Measurements from ENCODE around the gene ACER2.
A peak's percentile ranks its signal among the peaks of the same experiment; 100 is the strongest.

ACER2 gene

DNA sequence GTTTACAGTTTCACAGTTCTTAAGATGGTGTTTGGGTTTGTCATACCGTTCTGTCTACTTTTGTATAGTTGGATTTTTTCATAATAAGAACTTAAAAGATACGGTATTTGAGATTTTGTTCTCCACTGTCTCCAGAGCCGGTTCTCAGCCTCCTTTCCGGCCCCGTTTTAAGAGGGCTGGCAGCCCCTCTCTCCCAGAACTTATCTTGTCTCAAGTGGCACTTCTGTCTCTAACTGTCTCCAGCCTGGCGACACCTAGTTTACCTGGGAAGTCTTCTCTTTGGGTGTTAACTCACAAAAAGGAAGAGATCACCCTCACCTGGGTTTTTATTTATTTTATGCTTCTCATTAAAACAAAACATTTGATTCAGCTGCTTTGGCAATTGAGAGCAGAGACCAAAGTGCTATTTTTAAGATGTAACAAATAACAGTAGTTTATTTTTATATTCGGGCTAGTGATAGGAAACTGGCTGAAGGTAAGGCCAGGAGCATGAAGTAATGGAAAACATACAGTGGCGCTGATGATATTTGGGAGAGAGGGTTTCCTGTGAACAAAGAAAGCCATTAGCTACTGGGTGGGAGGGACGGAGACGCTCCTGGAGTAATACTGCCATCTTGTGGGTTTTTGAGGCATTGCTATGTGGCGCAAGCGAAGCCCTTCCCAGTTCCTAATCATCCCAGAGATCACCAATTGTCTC, 48.3 kb downstream of the ACER2 start:
- DNase-seq: peak; percentile 82

GRCh38 chr9:19457693-19458009, 48.8 kb downstream of the ACER2 start:
- DNase-seq: no peak

DNA sequence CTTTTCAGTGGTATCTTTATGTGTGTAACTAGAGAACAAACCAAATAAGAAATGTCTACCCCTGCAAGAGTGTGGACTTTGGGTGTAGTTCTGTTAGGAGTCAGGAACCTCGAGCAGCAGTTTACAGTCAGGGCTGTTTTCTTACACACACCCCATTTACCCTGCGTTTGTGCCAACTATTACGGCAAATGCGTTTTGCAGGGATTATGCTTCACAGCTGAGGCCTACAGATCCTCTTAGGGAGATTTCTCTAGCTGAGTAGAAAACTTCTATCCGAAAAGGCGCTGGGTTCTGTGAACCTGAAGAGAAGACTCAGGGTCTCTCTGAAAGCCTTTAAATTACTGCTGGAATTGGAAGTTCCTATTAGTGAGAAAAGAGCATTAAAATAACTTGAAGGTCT, 51.4 kb downstream of the ACER2 start:
- no peak for DNase-seq

DNA sequence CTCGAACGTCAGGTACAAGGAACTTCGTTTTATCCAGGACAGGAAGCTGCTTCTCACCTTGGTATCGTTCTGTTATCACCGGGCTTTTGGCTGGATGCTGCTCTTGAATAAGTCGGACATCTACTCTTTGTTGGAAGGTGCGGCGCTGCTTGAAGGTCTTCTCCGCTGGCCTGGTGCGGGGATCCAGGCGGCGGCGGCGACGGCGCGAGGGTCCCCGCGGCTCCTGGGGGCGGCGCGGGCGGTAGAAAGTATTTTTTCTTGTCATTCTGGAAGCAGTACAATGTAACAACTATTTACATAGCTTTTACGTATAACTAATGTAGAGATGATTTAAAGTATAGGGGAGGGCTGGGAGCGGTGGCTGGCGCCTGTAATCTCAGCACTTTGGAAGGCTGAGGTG, 52.3 kb downstream of the ACER2 start:
- DNase-seq: no peak

GRCh38 chr9:19464061-19464763, 55.4 kb downstream of the ACER2 start:
- DNase-seq: no peak

- peak; percentile 90 for DNase-seq
Observed at GRCh38 chr9:19464764-19465585, 56.2 kb downstream of the ACER2 start.

- DNase-seq: no peak
Observed at GRCh38 chr9:19465586-19466279, 56.9 kb downstream of the ACER2 start.

GRCh38 chr9:19466280-19466639, 57.5 kb downstream of the ACER2 start:
- DNase-seq: no peak

GRCh38 chr9:19469271-19469670, 60.5 kb downstream of the ACER2 start:
- no peak for DNase-seq

DNA sequence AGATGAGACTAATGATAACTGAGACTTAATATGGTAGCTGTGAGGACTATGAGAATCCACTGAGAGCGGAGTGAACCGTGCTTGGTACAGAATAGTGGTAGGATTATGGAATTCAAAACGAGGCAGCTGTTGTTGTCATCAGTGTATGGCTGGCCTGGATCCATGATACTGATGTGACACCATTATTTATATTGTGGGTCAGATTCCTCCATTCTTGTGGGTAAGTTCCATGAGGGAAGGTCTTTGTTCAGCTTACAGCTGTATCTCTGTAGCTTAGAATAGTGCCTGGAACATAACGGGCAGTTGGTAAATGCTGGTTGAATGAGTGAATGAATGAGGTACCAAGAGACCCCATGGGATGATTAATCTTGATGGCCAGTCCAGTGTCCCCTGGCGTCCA, 61.8 kb downstream of the ACER2 start:
- no peak for DNase-seq

GRCh38 chr9:19470981-19471650, 62.3 kb downstream of the ACER2 start:
- DNase-seq: no peak

DNA sequence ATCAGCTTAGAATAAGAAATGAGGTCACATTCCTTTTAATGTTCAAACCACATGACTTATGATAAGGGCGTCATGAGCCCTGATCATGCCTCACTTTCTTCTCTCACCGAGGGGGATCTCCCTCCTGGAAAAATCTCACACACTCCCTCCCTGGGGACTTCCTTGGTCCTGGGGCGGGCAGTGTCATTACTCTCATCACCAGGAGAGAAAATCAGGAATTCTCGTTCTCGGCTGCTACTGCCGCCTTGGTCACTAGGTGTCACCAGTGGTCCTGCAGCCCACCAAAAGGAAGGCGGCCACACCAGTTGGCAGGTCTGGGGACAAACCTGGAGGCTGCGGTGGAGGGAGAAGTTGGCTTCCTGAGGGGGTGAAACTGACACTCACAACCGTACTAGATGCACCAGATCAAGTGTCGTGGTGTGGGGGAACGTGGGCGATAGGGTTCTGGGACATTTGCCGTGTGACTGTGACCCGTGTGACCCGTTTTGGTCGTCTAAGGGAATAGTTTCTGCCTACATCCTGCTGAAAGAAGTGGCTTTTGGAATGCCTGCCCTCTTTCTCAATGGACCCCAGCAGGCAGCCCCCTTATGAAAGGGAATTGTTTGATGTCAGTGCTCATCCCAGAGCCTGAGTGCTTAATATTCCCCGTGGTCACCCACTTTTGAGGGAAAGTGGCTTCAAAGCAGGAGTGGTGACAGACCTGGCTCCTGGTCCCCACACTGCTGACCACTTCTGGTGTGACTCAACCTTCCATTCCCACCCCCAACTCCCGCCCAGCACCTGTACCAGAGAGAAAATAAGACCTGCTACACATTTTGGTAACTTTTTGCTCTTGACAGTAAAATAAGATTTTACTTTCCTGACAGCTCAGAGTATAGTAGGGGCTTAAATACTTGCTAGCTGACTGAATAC, 63.2 kb downstream of the ACER2 start:
- DNase-seq: peak; percentile 77

DNA sequence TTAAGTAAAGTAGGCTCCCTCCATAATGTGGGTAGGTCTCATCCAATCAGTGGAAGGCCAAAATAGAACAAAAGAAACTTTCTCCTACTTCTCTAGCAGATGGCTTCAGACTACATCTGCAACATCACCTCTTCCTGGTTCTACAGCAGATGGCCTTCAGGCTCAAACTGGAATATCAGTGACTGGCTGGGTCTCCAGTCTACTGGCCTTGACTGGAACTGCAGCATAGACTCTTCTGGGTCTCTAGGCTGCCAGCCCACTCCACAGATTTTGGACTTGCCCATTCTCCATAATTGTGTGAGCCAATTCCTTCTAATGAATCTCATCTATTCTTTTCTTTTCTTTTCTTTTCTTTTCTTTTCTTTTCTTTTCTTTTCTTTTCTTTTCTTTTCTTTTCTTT, 64.8 kb downstream of the ACER2 start:
- no peak for DNase-seq

DNA sequence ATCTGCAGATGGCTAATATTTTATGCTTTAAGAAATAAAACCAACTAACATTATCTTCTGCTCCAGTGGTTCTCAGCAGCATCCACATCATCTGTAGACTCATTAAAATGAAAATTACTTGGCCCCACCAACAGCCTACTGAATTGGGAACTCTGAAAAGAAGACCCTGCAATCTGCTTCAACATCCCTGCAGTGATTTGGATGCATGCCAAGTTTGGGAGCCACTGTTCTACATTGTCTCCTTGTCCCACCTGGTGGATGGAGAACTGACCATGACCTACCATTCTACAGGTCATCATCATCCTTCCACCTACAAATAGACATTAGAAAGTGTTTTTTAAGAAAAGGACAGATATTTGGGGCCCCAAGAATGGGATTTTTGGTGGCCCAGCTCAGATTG, 71.1 kb downstream of the ACER2 start:
- DNase-seq: no peak

DNA sequence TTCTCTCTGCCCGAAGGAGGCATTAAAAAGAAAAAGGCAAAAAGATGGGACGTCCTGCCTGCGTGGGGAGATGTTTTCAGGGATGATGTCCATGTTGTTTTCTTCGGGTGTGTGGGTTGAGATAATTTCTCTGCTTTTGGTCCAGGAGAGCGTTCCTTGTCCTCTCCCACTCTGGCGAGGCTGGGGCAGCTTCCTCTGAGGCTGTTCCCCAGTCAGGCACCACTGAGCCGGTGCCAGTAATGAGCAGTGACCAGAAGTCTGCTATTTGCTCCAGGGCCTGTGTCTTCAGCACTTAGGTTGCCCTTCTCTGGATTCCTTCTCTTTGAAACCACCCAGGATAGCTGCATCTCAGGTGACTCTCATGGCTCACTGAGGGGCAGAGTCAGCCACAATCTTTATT, 71.5 kb downstream of the ACER2 start:
- no peak for DNase-seq

- DNase-seq: no peak
Observed at GRCh38 chr9:19481121-19481870, 72.5 kb downstream of the ACER2 start.

DNA sequence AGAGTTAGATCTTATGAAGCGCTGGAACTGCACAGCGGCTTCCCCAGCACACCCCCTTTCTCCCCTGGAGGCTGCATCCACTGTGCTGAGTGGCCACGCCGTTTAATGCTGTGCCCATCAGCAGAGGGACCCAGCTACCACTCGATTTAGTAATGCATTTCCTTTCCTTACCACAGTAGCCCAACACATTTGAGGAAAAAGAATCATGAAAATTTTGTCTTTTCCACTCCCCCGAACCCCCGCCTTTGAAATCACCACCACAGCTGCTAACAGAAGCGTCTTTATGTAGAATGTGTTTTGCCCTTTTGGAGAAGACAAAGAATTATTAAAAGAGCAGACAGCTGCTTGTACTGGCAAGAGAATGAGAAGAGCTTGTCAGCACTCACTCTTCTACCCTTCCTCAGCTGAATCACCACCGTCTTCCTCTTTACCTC, 73.2 kb downstream of the ACER2 start:
- no peak for DNase-seq

DNA sequence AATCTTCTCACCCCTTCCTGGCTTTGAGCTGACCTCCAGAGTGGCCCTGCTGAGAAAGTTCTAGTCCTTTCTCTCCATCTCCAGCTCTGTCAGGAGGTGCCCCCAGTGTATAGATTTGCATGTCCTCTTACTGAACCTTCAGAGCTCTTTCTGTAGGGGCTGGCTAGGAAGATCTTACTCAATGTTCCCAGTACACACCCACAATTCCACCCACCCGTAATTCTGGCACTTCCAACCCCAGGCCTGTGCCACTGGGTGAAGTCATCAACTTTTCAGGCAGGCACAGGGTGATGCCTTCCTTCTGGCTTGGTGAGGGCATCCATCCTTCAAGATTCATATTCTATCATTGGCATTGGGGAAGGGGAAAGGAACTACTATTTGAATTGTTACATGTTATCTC, 75.9 kb downstream of the ACER2 start:
- DNase-seq: no peak

GRCh38 chr9:19485193-19485592, 76.4 kb downstream of the ACER2 start:
- no peak for DNase-seq

- DNase-seq: no peak
Observed at GRCh38 chr9:19486803-19487202, 78.0 kb downstream of the ACER2 start.

- no peak for DNase-seq
Observed at GRCh38 chr9:19488721-19489120, 79.9 kb downstream of the ACER2 start.

Data from activated CD8-positive, alpha-beta memory T cell treated with anti-CD3 and anti-CD28 coated beads for 24 hours (primary cell).